Esophagus muscularis mucosa (tissue), 4 donors: ENCODE measurements around the gene ZNF100. TPM values are rescaled to one million over a fixed set of nuclear protein-coding genes. Genes with fewer than 3 reads are reported as not detected.
"Not testable (repeated sequence)": the region's sequence is repeated elsewhere in the genome, so short reads cannot be mapped to it uniquely, and the experiment has no call there.

Experiments
- DNase-seq: peaks from one replicate; pipeline ENCODE4 v3.0.0-alpha.2; 2017; ENCODE audit errors: extremely low spot score
- H3K27ac ChIP-seq, 4 donors: fragments of 200-600 bp; sonication (generic); replicated peaks in 1 of 4; 1 replicate in 3 of 4; 2 replicates in 1 of 4; pipeline ENCODE4 v1.5.1; 2016 to 2019; ENCODE audit warnings: mild to moderate bottlenecking in 1 of 4
- H3K27me3 ChIP-seq, 4 donors: fragments of 200-600 bp; sonication (generic); one replicate each; pipeline versions ENCODE4 v1.5.1 to v1.6.0; 2016 to 2019
- H3K36me3 ChIP-seq, 4 donors: fragments of 200-600 bp; sonication (generic); one replicate each; pipeline ENCODE4 v1.5.1; 2016 to 2019
- H3K4me1 ChIP-seq, 4 donors: fragments of 200-600 bp; sonication (generic); one replicate each; pipeline ENCODE4 v1.5.1; 2016 to 2019
- H3K4me3 ChIP-seq, 4 donors: fragments of 200-600 bp; sonication (generic); 1 replicate in 2 of 4; 2 replicates in 2 of 4; pipeline ENCODE4 v1.5.1; 2016 to 2019; ENCODE audit warnings: mild to moderate bottlenecking in 4 of 4, moderate library complexity in 1 of 4
- H3K9me3 ChIP-seq, 4 donors: fragments of 200-600 bp; sonication (generic); 1 replicate in 3 of 4; 2 replicates in 1 of 4; pipeline ENCODE4 v1.5.1; 2016 to 2019
- EP300 ChIP-seq: sonication (generic); formaldehyde crosslinking; IDR thresholded peaks from one replicate; pipeline ENCODE4 v1.6.1; 2017; ENCODE audit warnings: antibody characterized with exemption
- POLR2A ChIP-seq: fragments of 450-650 bp; IDR thresholded peaks from one replicate; pipeline ENCODE4 v1.6.1; 2017; ENCODE audit warnings: antibody characterized with exemption, moderate library complexity, mild to moderate bottlenecking, low read depth
- POLR2AphosphoS5 ChIP-seq, 2 donors: sonication (generic); formaldehyde crosslinking; IDR thresholded peaks; one replicate each; pipeline ENCODE4 v1.6.1; 2017; ENCODE audit warnings: antibody characterized with exemption in 2 of 2
- WGBS: methylation state at CpG from one replicate; pipeline ENCODE4 v1.1.5; 2018; 5-methylcytosine and 5-hydroxymethylcytosine counted together
- intact Hi-C: fragments of 100-400 bp; cut with DNase I; formaldehyde crosslinking; loops from one replicate; pipeline ENCODE4 v1.15.1; 2023
- total RNA-seq, 4 donors: library from RNA; depleted of rRNA; stranded (reverse); fragments of >200 nt; gene quantifications; one replicate each; pipeline versions ENCODE4 v1.1.0 to v1.2.1, GENCODE V29; 2016
- TF ChIP-seq, protein P1 (sequence below), 3 experiments: fragments of 200-600 bp in 2 of 3; fragments of 450-650 bp in 1 of 3; sonication (generic) in 2 of 3; IDR thresholded peaks; one replicate each; pipeline ENCODE4 v1.5.1; 2017 to 2019; ENCODE audit warnings: antibody characterized with exemption in 3 of 3, mild to moderate bottlenecking in 2 of 3, moderate library complexity in 1 of 3

ZNF100 gene
- 1 to 10 TPM; 2.8 to 5.8 (median 4.0) TPM for total RNA-seq

DNA sequence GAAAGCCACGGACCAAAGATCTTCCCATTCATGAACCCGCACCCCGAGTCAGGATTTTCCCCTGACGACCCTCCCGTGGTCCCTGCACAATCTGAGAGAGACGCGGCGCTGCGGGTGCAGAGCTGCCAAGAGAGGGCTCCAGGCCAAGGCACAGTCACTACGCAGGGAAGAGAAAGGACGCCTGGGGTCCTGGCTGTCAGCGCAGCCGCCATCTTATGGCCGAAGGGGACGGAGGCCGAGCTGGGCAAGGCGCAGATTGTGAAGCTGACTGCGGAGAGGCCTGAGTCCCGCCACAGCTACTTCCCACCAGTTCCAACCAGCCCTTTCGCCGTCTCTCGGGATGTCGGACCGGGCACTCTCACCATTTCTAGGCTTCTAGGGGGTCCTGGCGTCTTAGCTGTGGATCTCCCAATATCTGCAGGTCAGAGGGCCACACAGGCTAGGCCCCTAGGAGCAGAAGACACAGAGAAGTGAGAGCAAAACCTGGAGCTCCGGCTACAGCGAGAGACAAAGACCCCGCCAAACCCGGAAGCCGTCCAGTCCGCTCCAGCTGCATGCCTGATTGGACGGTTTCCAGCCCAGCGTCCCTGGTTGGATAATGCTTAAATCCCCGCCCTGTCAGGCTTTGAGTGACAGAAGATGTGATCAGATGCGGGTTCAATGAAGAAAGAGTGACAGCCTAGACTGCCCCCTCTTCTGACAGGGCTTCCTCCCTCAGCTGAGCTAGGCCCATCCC, at the start of gene ZNF100:
TSS of gene ZNF100 (minus strand) at position 515 of the 736 bp plus-strand sequence. CDS start at position 365, 150 bp downstream.
- H3K9me3 ChIP-seq: no peaks in the 10 kb centered on the region
- peaks cover 0 to 22% (median 21%) of the 10 kb centered on the region in 4 donors for H3K36me3 ChIP-seq
- peaks cover 4 to 21% (median 14%) of the 10 kb centered on the region in 4 donors for H3K4me1 ChIP-seq
- no peaks in the 10 kb centered on the region for H3K27me3 ChIP-seq
- H3K4me3 ChIP-seq: peak within 1 kb of the TSS; percentile 67 to 90 (median 70)
- intact Hi-C loops: loop anchor here (5.0 to 10.0 kb wide), 2 partner anchors 65 to 88 kb away; no protein-coding TSS in a partner anchor
- TF ChIP-seq, protein P1, sequence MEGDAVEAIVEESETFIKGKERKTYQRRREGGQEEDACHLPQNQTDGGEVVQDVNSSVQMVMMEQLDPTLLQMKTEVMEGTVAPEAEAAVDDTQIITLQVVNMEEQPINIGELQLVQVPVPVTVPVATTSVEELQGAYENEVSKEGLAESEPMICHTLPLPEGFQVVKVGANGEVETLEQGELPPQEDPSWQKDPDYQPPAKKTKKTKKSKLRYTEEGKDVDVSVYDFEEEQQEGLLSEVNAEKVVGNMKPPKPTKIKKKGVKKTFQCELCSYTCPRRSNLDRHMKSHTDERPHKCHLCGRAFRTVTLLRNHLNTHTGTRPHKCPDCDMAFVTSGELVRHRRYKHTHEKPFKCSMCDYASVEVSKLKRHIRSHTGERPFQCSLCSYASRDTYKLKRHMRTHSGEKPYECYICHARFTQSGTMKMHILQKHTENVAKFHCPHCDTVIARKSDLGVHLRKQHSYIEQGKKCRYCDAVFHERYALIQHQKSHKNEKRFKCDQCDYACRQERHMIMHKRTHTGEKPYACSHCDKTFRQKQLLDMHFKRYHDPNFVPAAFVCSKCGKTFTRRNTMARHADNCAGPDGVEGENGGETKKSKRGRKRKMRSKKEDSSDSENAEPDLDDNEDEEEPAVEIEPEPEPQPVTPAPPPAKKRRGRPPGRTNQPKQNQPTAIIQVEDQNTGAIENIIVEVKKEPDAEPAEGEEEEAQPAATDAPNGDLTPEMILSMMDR (IDR thresholded peaks at IDR 0.05): no peak
- peak; percentile 42 to 77 for TF ChIP-seq POLR2AphosphoS5 (IDR thresholded peaks at IDR 0.05)
- WGBS: 0% methylated on average over 21 of the region's 35 CpGs
- H3K27ac ChIP-seq: peak within 1 kb of the TSS; percentile 79 to 92 (median 86)
- DNase-seq: peak; percentile 96

DNA sequence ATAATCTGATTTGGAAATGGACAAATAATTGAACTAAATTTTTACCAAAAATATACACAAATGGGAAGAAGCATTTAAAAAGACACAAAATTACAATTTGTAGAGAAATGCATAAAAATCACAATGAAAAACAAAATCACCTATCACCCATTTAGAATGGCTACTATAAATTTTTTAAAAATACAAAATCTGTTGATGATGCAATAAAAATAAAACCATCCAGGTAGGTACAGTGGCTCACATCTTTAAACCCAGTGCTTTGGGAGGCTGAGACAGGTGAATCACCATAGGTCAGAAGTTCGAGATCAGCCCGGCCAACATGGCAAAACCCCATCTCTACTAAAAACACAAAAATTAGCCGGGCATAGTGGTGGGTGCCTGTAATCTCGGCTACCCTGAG, 45.1 kb upstream of the ZNF100 start:
- no peaks in the 10 kb centered on the region for H3K4me1 ChIP-seq
- no peak for DNase-seq
- H3K4me3 ChIP-seq: no peak overlapping the region
- TF ChIP-seq, protein P1 (IDR thresholded peaks at IDR 0.05): no peak
- H3K36me3 ChIP-seq: peaks cover 69 to 97% (median 86%) of the 10 kb centered on the region in 4 donors
- intact Hi-C loops: no loop called here
- WGBS: 92% methylated on average over 4 of the region's 4 CpGs
- H3K27me3 ChIP-seq: no peaks in the 10 kb centered on the region
- H3K27ac ChIP-seq: no peak overlapping the region
- peaks cover 9 to 83% (median 52%) of the 10 kb centered on the region in 4 donors for H3K9me3 ChIP-seq

DNA sequence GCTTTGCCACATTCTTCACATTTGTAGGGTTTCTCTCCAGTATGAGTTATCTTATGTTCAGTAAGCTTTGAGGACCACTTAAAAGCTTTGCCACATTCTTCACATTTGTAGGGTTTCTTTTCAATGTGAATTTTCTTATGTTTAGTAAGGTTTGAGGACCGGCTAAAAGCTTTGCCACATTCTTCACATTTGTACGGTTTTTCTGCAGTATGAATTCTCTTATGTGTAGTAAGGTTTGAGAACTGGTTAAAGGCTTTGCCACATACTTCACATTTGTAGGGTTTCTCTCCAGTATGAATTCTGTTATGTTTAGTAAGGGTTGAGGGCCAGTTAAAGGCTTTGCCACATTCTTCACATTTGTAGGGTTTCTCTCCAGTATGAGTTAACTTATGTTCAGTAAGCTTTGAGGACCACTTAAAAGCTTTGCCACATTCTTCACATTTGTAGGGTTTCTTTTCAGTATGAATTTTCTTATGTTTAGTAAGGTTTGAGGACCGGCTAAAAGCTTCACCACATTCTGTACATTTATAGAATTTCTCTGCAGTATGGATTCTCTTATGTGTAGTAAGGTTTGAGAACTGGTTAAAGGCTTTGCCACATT, 41.1 kb upstream of the ZNF100 start:
- Histone ChIP-seq H3K36me3 (peaks cover 40 to 58% (median 51%) of the 10 kb centered on the region in 4 donors), H3K9me3 (peaks cover 9 to 91% (median 67%) of the 10 kb centered on the region in 4 donors)
- H3K4me3 ChIP-seq, H3K27me3 ChIP-seq, DNase-seq, intact Hi-C loops, H3K27ac ChIP-seq, H3K4me1 ChIP-seq: not testable (repeated sequence)
- WGBS: 98% methylated on average over 3 of the region's 3 CpGs

DNA sequence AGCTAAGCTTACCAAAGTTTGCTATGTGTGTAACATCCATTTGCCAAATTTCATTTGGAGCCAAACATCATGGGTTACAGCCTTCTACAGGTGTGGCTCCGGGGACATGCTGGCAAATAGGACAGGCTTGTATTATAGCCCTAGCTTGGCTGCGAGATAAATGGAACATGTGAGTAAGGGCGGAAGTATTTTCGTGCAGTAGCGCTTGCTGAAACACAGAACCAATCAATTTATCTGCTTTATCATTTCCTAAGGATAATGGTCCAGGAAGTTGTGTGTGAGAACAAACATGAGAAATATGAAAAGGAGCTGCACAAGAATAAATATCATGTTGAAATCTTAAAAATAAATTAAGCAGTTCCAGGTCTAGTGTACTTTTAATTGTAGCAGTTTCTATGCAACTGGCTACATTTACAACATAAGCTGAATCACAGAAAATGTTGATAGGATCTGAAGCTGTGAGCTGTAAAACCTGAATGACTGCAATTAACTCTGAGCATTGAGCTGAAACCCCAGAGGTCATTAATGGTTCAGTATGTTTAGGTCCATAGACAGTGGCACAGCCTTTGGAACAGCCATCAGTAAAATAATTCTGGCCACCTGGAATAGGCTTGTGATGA, 22.2 kb upstream of the ZNF100 start:
- Histone ChIP-seq H3K27ac (no peak overlapping the region), H3K4me1 (no peaks in the 10 kb centered on the region), H3K36me3 (no peaks in the 10 kb centered on the region), H3K4me3 (no peak overlapping the region), H3K27me3 (no peaks in the 10 kb centered on the region), H3K9me3 (no peaks in the 10 kb centered on the region)
- 88% methylated on average over 5 of the region's 5 CpGs for WGBS
- intact Hi-C loops: no loop called here
- TF ChIP-seq POLR2A (no peak), POLR2AphosphoS5 (IDR thresholded peaks at IDR 0.05) (no peak), EP300 (no peak)
- TF ChIP-seq, protein P1 (IDR thresholded peaks at IDR 0.05): no peak
- DNase-seq: no peak

DNA sequence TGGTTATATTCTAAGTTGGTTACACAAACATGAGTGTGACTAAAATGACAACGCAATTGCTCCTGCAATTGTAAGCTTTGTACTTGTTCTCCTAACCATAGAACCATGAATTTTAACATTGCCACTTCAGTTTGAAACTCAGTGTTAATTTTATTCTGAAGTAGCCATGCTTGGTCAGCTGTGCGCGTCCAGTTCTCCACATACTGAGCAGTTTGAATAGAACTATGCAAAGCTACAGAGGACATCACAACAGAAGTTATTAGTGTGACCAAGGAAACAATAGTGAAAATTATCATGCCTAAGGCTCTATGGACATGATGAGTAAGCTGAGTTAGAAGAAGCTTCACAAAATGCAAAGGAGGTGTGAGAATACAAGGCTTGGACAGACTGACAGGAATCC, 19.6 kb upstream of the ZNF100 start:
- no peak for DNase-seq
- 95% methylated on average over 3 of the region's 3 CpGs for WGBS
- H3K27ac ChIP-seq: no peak overlapping the region
- TF ChIP-seq, protein P1 (IDR thresholded peaks at IDR 0.05): no peak
- TF ChIP-seq POLR2A: no peak
- TF ChIP-seq POLR2AphosphoS5 (IDR thresholded peaks at IDR 0.05): no peak
- no peak for TF ChIP-seq EP300
- no peaks in the 10 kb centered on the region for H3K9me3 ChIP-seq
- H3K4me1 ChIP-seq: no peaks in the 10 kb centered on the region
- H3K27me3 ChIP-seq: no peaks in the 10 kb centered on the region
- intact Hi-C loops: no loop called here
- no peak overlapping the region for H3K4me3 ChIP-seq
- H3K36me3 ChIP-seq: no peaks in the 10 kb centered on the region

DNA sequence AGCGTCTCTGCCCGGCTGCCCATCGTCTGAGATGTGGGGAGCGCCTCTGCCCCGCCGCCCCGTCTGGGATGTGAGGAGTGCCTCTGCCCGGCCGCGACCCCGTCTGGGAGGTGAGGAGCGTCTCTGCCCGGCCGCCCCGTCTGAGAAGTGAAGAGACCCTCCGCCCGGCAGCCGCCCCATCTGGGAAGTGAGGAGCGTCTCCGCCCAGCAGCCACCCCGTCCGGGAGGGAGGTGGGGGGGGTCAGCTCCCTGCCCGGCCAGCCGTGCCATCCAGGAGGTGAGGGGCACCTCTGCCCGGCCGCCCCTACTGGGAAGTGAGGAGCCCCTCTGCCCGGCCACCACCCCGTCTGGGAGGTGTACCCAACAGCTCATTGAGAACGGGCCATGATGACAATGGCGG, 8.4 kb upstream of the ZNF100 start:
- no CpG with 5 or more reads among the region's 30 CpGs for WGBS
- intact Hi-C loops, DNase-seq: not testable (repeated sequence)

DNA sequence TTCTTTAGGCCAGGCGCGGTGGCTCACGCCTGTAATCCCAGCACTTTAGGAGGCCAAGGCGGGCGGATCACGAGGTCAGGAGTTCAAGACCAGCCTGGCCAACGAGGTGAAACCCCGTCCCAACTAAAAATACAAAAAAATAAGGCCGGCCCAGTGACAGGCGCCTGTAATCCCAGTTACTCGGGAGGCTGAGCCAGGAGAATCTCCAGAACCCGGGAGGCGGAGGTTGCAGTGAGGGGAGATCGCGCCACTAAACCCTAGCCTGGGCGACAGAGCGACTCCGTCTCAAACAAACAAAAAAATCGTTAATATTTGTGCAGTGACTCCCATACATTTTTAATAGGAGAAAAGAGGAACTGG, 694 bp downstream of the ZNF100 start:
- peak overlapping the region; percentile 67 to 90 (median 70) for H3K4me3 ChIP-seq
- not testable (repeated sequence) for DNase-seq, H3K9me3 ChIP-seq, H3K27me3 ChIP-seq
- H3K27ac ChIP-seq: peak overlapping the region; percentile 79 to 92 (median 86)
- WGBS: under 1% methylated on average over 19 of the region's 19 CpGs
- H3K4me1 ChIP-seq: peaks cover 4 to 21% (median 14%) of the 10 kb centered on the region in 4 donors
- H3K36me3 ChIP-seq: peaks cover 0 to 27% (median 24%) of the 10 kb centered on the region in 4 donors
- intact Hi-C loops: loop anchor here (5.0 to 10.0 kb wide), 2 partner anchors 66 to 88 kb away; no protein-coding TSS in a partner anchor

More for the DNA sequence above, 8.4 kb upstream of the ZNF100 start:
- H3K4me1 ChIP-seq, H3K27me3 ChIP-seq, H3K27ac ChIP-seq, H3K4me3 ChIP-seq, H3K36me3 ChIP-seq, H3K9me3 ChIP-seq: not testable (repeated sequence)
